H54 (cell line): ENCODE results near the gene LHCGR.

Experiments
- DNase-seq: peaks from one replicate; pipeline ENCODE4 v3.0.0; 2011; ENCODE audit warnings: low spot score, mixed read lengths; ENCODE audit not compliant: insufficient read length
- FAIRE-seq: peaks from 3 replicates; lab custom pipeline; 2011; peaks lifted over from hg19 to GRCh38; lab: Jason Lieb, UNC
- POLR2A ChIP-seq: IDR thresholded peaks from 2 replicates; pipeline ENCODE4 v1.6.1; 2011; ENCODE audit warnings: low read depth, mild to moderate bottlenecking, low read length

The LHCGR gene

DNA sequence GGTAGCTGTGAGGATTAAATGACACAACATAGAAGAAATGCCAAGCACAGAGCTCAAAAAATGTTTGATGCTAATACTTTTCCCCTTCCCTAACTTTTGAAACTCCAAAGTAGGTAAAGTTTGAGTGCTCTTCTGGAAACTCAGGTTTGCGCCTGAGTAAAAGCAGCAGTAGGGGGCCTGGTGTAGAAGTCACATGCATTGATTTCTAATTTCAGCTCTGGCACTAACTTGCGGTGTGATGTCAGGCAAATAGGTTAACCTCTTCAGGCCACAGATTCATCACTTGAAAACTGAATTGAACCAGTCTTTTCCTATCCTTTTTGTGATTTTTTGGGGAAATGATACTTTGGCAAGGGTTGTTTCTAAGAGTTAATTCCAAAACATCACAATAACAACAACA, 27.2 kb downstream of the LHCGR start:
- DNase-seq (no peak), FAIRE-seq (no peak)
- no peak for TF ChIP-seq POLR2A

GRCh38 chr2:48727560-48727959, 28.0 kb downstream of the LHCGR start:
- FAIRE-seq (no peak), DNase-seq (no peak)
- no peak for TF ChIP-seq POLR2A

DNA sequence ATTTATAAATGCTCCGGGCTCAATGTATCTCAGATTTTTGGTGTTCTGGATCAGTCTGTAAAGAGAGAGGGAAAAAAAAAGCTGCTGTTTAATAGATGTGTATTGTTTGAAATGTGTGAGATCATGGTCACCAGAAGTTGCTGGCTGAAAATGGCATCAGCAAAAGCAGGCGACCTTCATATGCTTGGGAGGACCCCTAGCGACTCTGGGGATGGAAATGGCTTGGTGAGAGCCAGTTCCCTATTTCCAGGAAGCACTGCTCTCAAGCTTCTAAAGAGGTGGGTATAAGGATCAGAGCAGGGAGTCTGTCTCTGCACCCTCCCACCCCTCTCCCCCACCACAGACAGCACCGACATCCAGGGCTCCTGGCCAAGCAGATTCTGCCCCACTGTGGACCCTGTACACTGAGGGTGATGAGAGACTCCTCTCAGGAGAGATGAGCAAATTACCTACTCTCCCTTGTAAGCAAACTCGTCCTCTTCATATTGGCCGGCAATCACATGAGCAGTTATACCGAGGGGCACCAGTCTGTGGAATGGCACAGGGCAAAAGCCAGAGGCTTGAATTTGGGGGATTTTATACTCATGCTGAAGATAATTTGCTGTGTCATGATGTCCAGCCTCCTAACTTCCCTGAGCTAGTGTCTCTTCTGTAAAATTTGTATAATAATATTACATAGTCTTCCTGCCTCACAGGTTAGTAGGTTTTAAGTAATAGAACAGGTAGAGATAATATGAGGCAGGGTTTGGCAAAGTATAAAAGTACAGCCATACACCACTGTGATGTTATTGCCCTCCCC, 29.6 kb downstream of the LHCGR start:
- DNase-seq (no peak), FAIRE-seq (no peak)
- TF ChIP-seq POLR2A, result no peak

GRCh38 chr2:48724278-48724677, 31.2 kb downstream of the LHCGR start:
- FAIRE-seq (no peak), DNase-seq (no peak)
- no peak for TF ChIP-seq POLR2A

GRCh38 chr2:48723129-48723528, 32.4 kb downstream of the LHCGR start:
- no peak for FAIRE-seq
- TF ChIP-seq POLR2A, result no peak
- DNase-seq, result no peak

DNA sequence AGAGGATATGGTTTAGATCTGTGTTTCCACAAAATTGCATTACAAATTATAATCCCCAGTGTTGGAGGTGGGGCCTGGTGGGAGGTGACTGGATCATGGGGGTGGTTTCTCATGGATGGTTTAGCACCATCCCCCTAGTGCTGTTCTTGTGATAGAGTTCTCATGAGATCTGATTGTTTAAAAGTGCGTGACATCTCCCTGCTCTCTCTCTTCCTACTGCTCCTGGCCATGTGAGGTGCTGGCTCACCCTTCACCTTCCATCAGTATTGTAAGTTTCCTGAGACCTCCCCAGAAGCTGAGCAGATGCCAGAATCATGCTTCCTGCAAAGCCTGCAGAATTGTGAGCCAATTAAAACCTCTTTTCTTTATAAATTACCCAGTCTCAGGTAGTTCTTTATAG, 33.1 kb downstream of the LHCGR start:
- TF ChIP-seq POLR2A, result no peak
- DNase-seq, result no peak
- FAIRE-seq, result no peak

GRCh38 chr2:48721158-48721557, 34.4 kb downstream of the LHCGR start:
- no peak for TF ChIP-seq POLR2A
- FAIRE-seq, result no peak
- no peak for DNase-seq

- DNase-seq, result no peak
- no peak for TF ChIP-seq POLR2A
Measured at GRCh38 chr2:48719480-48720177, 35.9 kb downstream of the LHCGR start.

GRCh38 chr2:48717846-48718245, 37.7 kb downstream of the LHCGR start:
- FAIRE-seq, result no peak
- TF ChIP-seq POLR2A, result no peak
- DNase-seq, result no peak

More at GRCh38 chr2:48719480-48720177, 35.9 kb downstream of the LHCGR start:
- no peak for FAIRE-seq

DNA sequence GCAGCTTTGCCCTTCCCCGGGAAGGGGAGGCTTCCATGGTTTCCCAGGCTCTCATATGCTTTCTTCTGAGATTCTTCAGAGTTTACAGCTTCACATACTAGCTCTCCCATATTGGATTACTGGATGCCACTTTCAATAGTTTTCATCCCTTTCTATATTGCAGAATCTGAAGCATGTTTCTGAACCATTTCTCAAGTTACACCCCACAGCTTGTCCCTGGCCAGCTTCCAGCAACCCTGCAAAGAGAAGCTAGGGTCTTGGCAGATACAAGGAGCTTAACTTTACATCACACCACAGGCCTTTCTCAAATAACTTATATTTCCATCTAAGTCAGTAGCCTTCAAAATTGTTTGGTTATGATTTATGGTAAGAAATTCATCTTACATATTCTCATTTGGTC, 39.6 kb downstream of the LHCGR start:
- DNase-seq (no peak), FAIRE-seq (no peak)
- TF ChIP-seq POLR2A, result no peak

DNA sequence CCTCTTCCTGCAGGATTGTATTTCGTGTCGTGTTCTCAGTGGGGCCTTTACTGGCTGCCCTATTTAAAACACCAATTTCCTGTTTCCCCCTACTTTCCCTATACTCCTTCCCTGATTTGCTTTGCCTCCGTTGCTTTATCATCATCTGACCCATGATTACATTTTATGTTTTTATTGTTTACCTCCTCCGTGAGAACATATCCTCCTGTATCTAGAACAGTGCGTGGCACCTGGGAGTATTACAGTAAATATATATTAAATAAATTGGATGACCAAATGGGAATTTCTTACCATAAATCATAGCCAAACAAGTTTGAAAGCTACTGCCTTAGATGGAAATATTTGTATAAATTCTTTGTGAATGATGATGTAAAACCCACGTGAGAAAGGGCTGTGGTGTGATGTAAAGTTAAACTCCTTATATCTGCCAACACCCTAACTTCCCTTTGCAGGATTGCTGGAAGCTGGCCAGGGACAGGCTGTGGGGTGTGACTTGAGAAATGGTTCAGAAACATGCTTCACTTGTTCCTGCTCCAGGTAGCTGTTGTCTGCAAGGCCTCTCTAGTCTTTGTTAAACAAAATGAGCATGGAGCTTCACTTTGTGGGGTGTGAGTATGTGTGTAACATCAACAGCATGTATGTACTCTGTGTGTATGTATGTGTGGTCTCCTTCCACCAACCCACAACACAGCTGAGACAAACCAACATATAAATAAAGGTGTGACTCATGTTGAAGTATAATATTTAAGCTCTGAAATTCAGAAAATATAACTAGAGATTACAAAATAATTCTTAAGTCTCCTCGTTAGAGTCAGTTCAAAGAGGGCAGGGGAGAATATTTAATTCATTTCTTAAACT, 40.3 kb downstream of the LHCGR start:
- no peak for DNase-seq

GRCh38 chr2:48714245-48714644, 41.3 kb downstream of the LHCGR start:
- no peak for TF ChIP-seq POLR2A
- DNase-seq (no peak), FAIRE-seq (no peak)

More for the DNA sequence above, 40.3 kb downstream of the LHCGR start:
- FAIRE-seq, result no peak
- no peak for TF ChIP-seq POLR2A

- no peak for FAIRE-seq
- DNase-seq, result no peak
Measured at GRCh38 chr2:48713647-48714046, 41.9 kb downstream of the LHCGR start.

GRCh38 chr2:48712151-48712550, 43.4 kb downstream of the LHCGR start:
- TF ChIP-seq POLR2A, result no peak
- FAIRE-seq (no peak), DNase-seq (no peak)

More at GRCh38 chr2:48713647-48714046, 41.9 kb downstream of the LHCGR start:
- no peak for TF ChIP-seq POLR2A
